Thymus (tissue), 11 donors: ENCODE data around the gene ULK4. TPM values are rescaled to one million over a fixed set of nuclear protein-coding genes. Genes with fewer than 3 reads are reported as not detected.

Experiments
- DNase-seq, 9 donors: peaks; one replicate each; pipeline ENCODE4 v3.0.0-alpha.2; 2013; ENCODE audit warnings: low spot score in 9 of 9, low read depth in 6 of 9, missing footprints in 1 of 9
- H3K27ac ChIP-seq, 2 donors: one replicate each; pipeline ENCODE4 v1.5.1; 2013; ENCODE audit warnings: control low read depth in 1 of 2, low read depth in 1 of 2, low read length in 1 of 2, mild to moderate bottlenecking in 1 of 2, moderate library complexity in 1 of 2
- H3K27me3 ChIP-seq, 2 donors: one replicate each; pipeline ENCODE4 v1.5.1; 2013; ENCODE audit warnings: low read length in 1 of 2; ENCODE audit not compliant: control insufficient read depth in 2 of 2, insufficient read depth in 1 of 2
- H3K36me3 ChIP-seq, 2 donors: one replicate each; pipeline ENCODE4 v1.5.1; 2013; ENCODE audit warnings: low read length in 1 of 2, mild to moderate bottlenecking in 1 of 2, moderate library complexity in 1 of 2; ENCODE audit not compliant: control insufficient read depth in 2 of 2, insufficient read depth in 2 of 2
- H3K4me1 ChIP-seq, 2 donors: one replicate each; pipeline ENCODE4 v1.5.1; 2013; ENCODE audit warnings: low read length in 2 of 2; ENCODE audit not compliant: control insufficient read depth in 2 of 2, insufficient read depth in 2 of 2
- H3K4me3 ChIP-seq, 2 donors: one replicate each; pipeline ENCODE4 v1.5.1; 2013; ENCODE audit warnings: low read length in 2 of 2, control low read depth in 1 of 2, mild to moderate bottlenecking in 1 of 2
- H3K9me3 ChIP-seq, 2 donors: one replicate each; pipeline ENCODE4 v1.5.1; 2013; ENCODE audit warnings: low read length in 1 of 2, mild to moderate bottlenecking in 1 of 2; ENCODE audit not compliant: control insufficient read depth in 2 of 2, insufficient read depth in 1 of 2
- WGBS: extraction: QIAGEN DNeasy Blood & Tissue Kit; methylation state at CpG from one replicate; pipeline ENCODE4 v1.1.7; 2013; 5-methylcytosine and 5-hydroxymethylcytosine counted together
- polyA plus RNA-seq: library from polyadenylated mRNA; stranded (reverse); fragments of 200-250 nt; gene quantifications from one replicate; pipeline ENCODE4 v1.2.3, GENCODE V29; 2013
- total RNA-seq: library from RNA; stranded (reverse); fragments of 120-200 nt; gene quantifications from one replicate; pipeline ENCODE4 v1.2.4, GENCODE V29; 2013
- donor health status: healthy.

Gene ULK4
- total and polyA plus RNA-seq, 2 donors: 3.4 to 6.3 TPM

DNA sequence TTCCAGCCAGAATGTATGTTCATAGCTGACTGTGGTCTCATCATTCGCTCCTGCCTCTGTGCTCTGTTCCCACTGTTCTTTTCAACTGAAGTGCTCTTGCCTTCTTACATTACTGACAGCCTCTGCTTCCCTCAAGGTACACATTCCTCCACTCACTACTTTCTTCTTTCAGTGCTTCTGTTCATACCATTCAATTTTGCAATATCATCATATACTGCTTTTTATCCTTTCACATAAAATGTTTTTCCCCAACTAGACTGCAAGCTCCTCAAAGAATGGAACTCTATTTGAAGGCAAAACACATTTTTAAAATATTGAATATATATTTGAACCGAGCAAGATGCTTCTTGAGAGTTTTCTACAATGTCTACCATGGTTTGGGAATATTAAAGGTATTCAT lies 471.5 kb downstream of the ULK4 start:
- no peak overlapping the region for H3K27ac ChIP-seq
- no peaks in the 10 kb centered on the region for H3K4me1 ChIP-seq
- H3K4me3 ChIP-seq: no peak overlapping the region
- H3K36me3 ChIP-seq: no peaks in the 10 kb centered on the region
- WGBS: 95% methylated on average over 2 of the region's 2 CpGs
- DNase-seq: no peak
- no peaks in the 10 kb centered on the region for H3K27me3 ChIP-seq
- no peaks in the 10 kb centered on the region for H3K9me3 ChIP-seq

DNA sequence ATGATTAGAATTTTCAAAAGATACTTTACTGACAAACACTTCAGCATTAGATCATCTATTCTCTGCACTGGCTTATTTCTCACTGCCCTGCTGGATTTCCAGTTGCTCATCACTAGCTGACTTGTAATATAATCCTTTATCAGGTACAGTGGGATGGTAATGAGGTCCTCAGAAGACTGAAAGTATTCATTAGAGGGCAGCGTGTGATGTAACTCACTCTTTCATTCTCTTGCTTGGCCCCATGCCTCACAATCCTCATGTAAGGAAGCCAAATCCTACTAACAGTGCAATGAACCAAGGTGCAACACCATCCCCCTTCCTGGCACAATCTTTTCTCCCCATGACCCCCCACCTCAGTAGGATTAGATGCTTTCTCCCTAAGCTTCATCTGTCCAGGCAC lies 472.7 kb downstream of the ULK4 start:
- no peak overlapping the region for H3K27ac ChIP-seq
- no peak overlapping the region for H3K4me3 ChIP-seq
- no peaks in the 10 kb centered on the region for H3K27me3 ChIP-seq
- DNase-seq: no peak
- H3K4me1 ChIP-seq: no peaks in the 10 kb centered on the region
- WGBS: 93% methylated on average over 1 of the region's 1 CpG
- H3K36me3 ChIP-seq: no peaks in the 10 kb centered on the region
- H3K9me3 ChIP-seq: no peaks in the 10 kb centered on the region

DNA sequence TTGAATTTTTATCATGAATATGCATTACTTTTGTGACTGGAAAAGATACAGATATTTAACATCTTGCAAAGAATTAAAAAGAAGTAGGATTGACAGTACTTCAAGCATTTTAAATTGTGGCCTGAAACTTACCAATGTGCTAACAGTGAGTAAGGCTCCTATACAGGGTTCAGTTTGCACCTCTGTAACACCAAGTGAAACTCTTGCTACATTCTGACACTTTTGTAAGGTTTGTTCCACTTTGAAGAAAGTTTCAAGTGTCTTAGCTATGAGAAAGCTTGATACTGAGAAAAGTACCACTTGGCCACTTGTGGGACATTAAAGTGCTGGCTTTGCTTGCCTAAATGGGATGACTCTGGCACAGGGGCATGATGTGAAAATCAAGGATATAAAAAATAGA lies 473.4 kb downstream of the ULK4 start:
- no peaks in the 10 kb centered on the region for H3K9me3 ChIP-seq
- H3K4me3 ChIP-seq: no peak overlapping the region
- no peak overlapping the region for H3K27ac ChIP-seq
- no peaks in the 10 kb centered on the region for H3K36me3 ChIP-seq
- H3K4me1 ChIP-seq: no peaks in the 10 kb centered on the region
- DNase-seq: no peak
- H3K27me3 ChIP-seq: no peaks in the 10 kb centered on the region

DNA sequence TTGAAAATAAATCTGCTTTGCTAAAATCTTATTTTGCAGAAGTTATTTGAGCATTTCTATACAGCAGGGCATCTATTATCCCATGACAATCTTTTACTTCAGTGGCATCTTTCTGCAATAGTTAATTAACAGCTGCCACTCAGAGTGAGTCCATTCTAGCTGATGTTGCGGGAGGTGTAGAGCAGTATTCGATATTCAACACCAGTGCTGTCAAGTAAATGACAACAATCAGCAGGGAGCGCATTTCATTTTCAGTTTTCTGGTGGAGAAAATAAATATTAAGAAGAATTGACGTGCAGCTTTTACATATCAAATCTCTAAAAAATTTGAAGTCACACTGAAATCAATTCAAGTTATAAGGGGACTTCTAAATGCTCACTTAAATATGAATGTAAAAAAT lies 476.4 kb downstream of the ULK4 start:
- H3K4me3 ChIP-seq: no peak overlapping the region
- no peaks in the 10 kb centered on the region for H3K4me1 ChIP-seq
- 97% methylated on average over 4 of the region's 4 CpGs for WGBS
- DNase-seq: no peak
- no peaks in the 10 kb centered on the region for H3K36me3 ChIP-seq
- H3K9me3 ChIP-seq: no peaks in the 10 kb centered on the region
- no peak overlapping the region for H3K27ac ChIP-seq
- H3K27me3 ChIP-seq: no peaks in the 10 kb centered on the region

DNA sequence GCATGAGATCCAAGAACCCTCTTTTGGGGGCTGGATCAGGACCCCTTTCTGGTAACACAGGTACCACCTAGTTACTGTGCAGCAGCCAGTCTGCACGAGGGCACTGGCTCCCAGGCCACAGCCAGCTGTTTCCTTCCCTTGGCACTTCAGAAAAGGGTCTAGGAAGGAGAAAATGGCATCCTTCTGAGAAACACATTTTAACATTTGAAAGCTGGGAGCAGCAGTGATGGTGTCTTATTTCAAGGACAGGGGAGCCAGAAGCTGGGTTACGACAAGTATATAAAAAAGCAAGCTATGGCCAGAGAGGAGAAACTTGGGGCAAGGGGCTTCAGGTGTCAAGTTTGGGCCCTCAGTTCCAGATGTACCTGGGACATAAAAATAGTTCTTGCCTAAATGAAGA lies 479.8 kb downstream of the ULK4 start:
- DNase-seq: no peak
- H3K27me3 ChIP-seq: no peaks in the 10 kb centered on the region
- no peaks in the 10 kb centered on the region for H3K36me3 ChIP-seq
- H3K9me3 ChIP-seq: no peaks in the 10 kb centered on the region
- 59% methylated on average over 2 of the region's 2 CpGs for WGBS
- no peaks in the 10 kb centered on the region for H3K4me1 ChIP-seq
- no peak overlapping the region for H3K27ac ChIP-seq
- no peak overlapping the region for H3K4me3 ChIP-seq

DNA sequence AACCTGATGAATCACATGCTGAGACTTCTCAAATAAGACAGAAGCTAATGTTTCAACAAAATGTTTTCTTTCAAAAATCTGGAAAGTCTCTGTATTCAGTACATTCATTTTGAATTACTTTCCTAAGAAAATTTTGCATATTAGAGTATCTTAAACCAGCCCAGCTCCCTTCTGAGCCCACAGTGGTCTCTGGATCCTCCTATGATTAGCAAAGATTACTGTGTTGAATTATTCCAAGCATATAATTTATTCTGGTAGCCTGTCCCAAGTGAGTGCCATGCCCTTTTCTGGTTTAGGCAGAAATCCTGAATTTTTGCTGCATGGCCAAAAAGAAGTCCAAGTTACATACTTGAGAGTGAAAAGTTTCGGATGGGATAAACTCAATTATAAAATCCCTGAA lies 483.6 kb downstream of the ULK4 start:
- H3K4me3 ChIP-seq: no peak overlapping the region
- whole genome bisulfite sequencing: 94% methylated on average over 1 of the region's 1 CpG
- no peak for DNase-seq
- no peaks in the 10 kb centered on the region for H3K9me3 ChIP-seq
- H3K27ac ChIP-seq: no peak overlapping the region
- H3K27me3 ChIP-seq: no peaks in the 10 kb centered on the region
- no peaks in the 10 kb centered on the region for H3K36me3 ChIP-seq
- H3K4me1 ChIP-seq: no peaks in the 10 kb centered on the region

DNA sequence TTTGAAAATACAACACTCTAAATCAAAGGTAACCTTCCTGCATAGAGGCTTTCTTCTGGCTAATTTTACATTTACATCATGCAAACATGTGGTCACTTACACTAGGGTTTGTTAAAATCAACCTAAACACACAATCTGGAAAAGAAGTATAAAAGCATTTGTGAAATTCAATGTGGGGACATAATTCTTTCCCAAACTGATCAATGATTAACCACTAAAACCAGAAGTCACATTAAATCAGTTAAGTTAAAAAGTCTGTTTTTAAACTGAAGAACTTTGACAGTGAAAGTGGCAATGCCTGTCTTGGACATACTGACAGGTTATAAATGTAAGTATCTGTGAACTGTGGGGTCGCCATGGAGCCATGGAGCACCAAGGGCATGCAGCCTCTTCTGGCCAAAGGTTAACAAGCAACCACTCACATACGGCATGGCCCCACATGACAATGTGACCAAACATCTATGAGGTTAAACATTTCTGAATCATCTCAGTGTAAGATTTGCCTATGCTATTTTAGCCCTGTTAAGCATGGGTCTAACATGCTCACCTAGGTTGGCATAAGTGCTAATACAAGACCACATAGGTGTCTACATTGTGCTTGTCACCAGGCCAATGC lies 484.4 kb downstream of the ULK4 start:
- Histone ChIP-seq H3K4me3 (no peak overlapping the region), H3K27ac (no peak overlapping the region), H3K4me1 (no peaks in the 10 kb centered on the region), H3K9me3 (no peaks in the 10 kb centered on the region), H3K27me3 (no peaks in the 10 kb centered on the region), H3K36me3 (no peaks in the 10 kb centered on the region)
- 97% methylated on average over 2 of the region's 2 CpGs for WGBS
- DNase-seq: no peak

DNA sequence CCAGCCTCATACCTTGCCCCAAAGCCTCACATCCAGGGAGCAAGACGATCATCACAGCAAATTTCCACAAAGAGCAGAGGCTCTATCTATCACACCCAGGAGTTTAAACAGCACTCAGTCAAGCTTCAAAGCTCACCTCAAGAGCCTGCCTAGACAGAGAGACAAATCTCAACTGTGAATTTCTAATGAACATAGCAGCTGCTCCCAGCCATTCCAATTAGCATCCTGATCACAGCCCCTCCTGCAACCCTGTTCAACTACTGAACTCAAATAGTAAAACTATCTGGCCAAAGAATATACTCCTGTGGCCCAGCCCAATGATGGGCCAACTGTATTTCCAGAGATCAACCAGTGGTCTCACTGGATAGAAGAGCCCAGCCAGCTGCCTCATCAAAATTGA lies 492.8 kb downstream of the ULK4 start:
- peaks cover 0 to 4% of the 10 kb centered on the region in 2 donors for H3K9me3 ChIP-seq
- H3K36me3 ChIP-seq: no peaks in the 10 kb centered on the region
- no peak overlapping the region for H3K27ac ChIP-seq
- WGBS: 100% methylated on average over 1 of the region's 1 CpG
- H3K27me3 ChIP-seq: no peaks in the 10 kb centered on the region
- H3K4me1 ChIP-seq: no peaks in the 10 kb centered on the region
- H3K4me3 ChIP-seq: no peak overlapping the region
- no peak for DNase-seq

DNA sequence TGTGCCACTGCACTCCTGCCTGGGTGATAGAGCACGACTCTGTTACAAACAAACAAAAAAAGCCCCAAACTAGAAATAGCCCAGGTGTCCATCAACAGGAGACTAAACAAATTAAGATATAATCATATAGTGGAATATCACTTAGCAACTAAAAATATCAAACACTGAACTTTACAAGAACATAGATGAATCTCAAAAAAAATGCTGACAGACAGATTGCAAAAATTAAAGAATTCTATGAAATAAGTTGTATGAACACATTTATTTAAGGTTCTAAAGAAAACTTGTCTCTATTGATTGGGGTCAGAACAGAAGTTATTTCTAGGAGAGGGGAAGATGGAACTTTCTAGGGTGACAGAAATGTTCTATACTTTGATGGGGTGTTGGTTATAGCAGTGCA lies 494.4 kb downstream of the ULK4 start:
- DNase-seq: no peak
- H3K36me3 ChIP-seq: no peaks in the 10 kb centered on the region
- peaks cover 0 to 4% of the 10 kb centered on the region in 2 donors for H3K9me3 ChIP-seq
- no peak overlapping the region for H3K27ac ChIP-seq
- H3K4me3 ChIP-seq: no peak overlapping the region
- H3K4me1 ChIP-seq: no peaks in the 10 kb centered on the region
- WGBS: 92% methylated on average over 1 of the region's 1 CpG
- H3K27me3 ChIP-seq: no peaks in the 10 kb centered on the region

DNA sequence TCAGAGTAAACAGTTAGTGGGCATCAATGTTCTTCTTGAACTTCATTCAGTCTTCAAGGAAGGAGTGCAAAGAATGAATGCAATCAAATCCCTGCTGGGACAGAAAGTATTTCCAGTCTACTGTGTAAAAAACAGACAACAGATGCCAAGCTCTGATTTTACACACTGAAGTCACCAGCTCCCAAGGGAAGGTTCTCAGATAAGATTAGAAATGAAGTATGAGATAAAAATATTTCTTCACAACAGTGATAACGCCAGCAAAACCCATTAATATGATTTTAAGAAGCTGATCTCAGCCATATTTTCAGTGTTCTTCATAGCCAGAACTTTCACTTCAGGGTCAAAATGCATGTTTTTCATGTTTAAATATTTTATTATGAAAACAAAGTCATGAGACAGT lies 497.0 kb downstream of the ULK4 start:
- H3K4me1 ChIP-seq: no peaks in the 10 kb centered on the region
- no peak for DNase-seq
- no peak overlapping the region for H3K4me3 ChIP-seq
- no peaks in the 10 kb centered on the region for H3K27me3 ChIP-seq
- no peak overlapping the region for H3K27ac ChIP-seq
- WGBS: 96% methylated on average over 1 of the region's 1 CpG
- H3K36me3 ChIP-seq: no peaks in the 10 kb centered on the region
- H3K9me3 ChIP-seq: no peaks in the 10 kb centered on the region
